ENCODE data around the gene UBE2C. TPM values are rescaled to one million over a fixed set of nuclear protein-coding genes. Genes with fewer than 3 reads are reported as not detected.

The UBE2C gene
- total RNA-seq, 1 experiment from 2014 or later, result 268 TPM

DNA sequence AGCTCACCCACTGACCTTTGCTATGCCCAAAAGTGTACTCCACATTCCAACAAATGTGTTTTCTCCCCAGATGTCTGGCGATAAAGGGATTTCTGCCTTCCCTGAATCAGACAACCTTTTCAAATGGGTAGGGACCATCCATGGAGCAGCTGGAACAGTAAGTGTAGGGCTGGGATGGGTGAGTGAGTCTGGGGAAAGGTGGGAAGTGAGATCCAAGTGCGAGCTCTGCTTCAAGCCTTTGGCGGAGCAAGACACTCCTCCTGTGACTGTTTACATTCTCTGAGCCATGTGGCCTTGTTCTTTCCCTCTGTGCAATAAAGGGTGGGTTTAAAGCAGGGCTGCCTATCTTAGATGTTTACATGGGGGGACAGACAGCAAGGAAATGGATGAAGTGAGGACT lies 1.9 kb downstream of the UBE2C start:
- Histone ChIP-seq H3T11ph (ENCODE audit: low read length) (no peak overlapping the region), H3K9ac (ENCODE audit: extremely low read depth, insufficient read length, low read length) (no peak overlapping the region), H2BK12ac (ENCODE audit: insufficient read length, low read depth, low read length) (no peak overlapping the region), H2BK20ac (ENCODE audit: low read depth, low read length, poor library complexity, severe bottlenecking) (no peak overlapping the region), H3K79me2 (ENCODE audit: insufficient read depth, low read length) (peaks cover 10% of the 10 kb centered on the region; the same call in 1 of the 2 replicates), H3K4me1 (ENCODE audit: insufficient read depth, low read length) (no peaks in the 10 kb centered on the region), H4K5ac (ENCODE audit: insufficient read length, low read depth, low read length) (no peak overlapping the region), H3K9me3 (ENCODE audit: control insufficient read depth, low read depth, low read length) (no peaks in the 10 kb centered on the region), H3K4me2 (ENCODE audit: insufficient read depth, insufficient read length, low read length) (no peak overlapping the region), H2AFZ (ENCODE audit: low read length) (no peak overlapping the region), H3K14ac (ENCODE audit: insufficient read depth, low read length) (no peak overlapping the region), H3K23me2 (ENCODE audit: insufficient read length, low read depth, low read length, poor library complexity, severe bottlenecking) (peaks cover 7% of the 10 kb centered on the region), H3K27me3 (ENCODE audit: insufficient read depth, low read length) (no peaks in the 10 kb centered on the region), H2BK15ac (ENCODE audit: low read depth, low read length) (no peak overlapping the region), H3K27ac (ENCODE audit: insufficient read length, low read depth, low read length) (no peak overlapping the region), H4K91ac (ENCODE audit: insufficient read length, low read depth, low read length) (no peak overlapping the region), H4K20me1 (ENCODE audit: control insufficient read depth, insufficient read depth, insufficient read length) (no peaks in the 10 kb centered on the region), H2AK5ac (ENCODE audit: insufficient read length, low read length) (no peak overlapping the region), H3K56ac (ENCODE audit: insufficient read length, low read depth, low read length) (no peak overlapping the region), H3K23ac (ENCODE audit: insufficient read length, low read depth, low read length) (no peak overlapping the region), H3K79me1 (ENCODE audit: insufficient read depth, low read depth, low read length, poor library complexity, severe bottlenecking) (peaks cover 3% of the 10 kb centered on the region), H4K8ac (replicated peaks; ENCODE audit: insufficient read length, low read depth, low read length) (no peak overlapping the region), H2BK120ac (ENCODE audit: low read depth, low read length, poor library complexity, severe bottlenecking) (no peak overlapping the region), H2BK5ac (ENCODE audit: insufficient read length, low read length) (no peak overlapping the region), H3K18ac (ENCODE audit: insufficient read length, low read depth, low read length) (no peak overlapping the region), H3K4ac (ENCODE audit: low read depth, low read length) (no peak overlapping the region)
- no peak for DNase-seq
- H3K36me3 Mint-ChIP-seq (ENCODE audit: insufficient read depth in 1 of 3, low read depth in 3 of 3), result peaks cover 42 to 65% (median 60%) of the 10 kb centered on the region in 3 experiments
- WGBS (ENCODE audit: extremely low coverage, insufficient read length, low lambda C conversion rate), result no CpG with 5 or more reads among the region's 3 CpGs
- H3K9me3 Mint-ChIP-seq, result peaks cover 0 to 3% of the 10 kb centered on the region in 2 experiments; a peak in 2 of 5 replicates
- 0 out of 7 replicates have a peak overlapping the region, but pooled peaks of 1 of the 3 experiments have one; percentile 70 for H3K27ac Mint-ChIP-seq
- peaks cover 16 to 19% of the 10 kb centered on the region in 2 experiments for H3K4me1 Mint-ChIP-seq
- H3K4me3 Mint-ChIP-seq, result peak overlapping the region; percentile 17 to 51; a peak in 3 of 5 replicates
- TF ChIP-seq, protein P1, sequence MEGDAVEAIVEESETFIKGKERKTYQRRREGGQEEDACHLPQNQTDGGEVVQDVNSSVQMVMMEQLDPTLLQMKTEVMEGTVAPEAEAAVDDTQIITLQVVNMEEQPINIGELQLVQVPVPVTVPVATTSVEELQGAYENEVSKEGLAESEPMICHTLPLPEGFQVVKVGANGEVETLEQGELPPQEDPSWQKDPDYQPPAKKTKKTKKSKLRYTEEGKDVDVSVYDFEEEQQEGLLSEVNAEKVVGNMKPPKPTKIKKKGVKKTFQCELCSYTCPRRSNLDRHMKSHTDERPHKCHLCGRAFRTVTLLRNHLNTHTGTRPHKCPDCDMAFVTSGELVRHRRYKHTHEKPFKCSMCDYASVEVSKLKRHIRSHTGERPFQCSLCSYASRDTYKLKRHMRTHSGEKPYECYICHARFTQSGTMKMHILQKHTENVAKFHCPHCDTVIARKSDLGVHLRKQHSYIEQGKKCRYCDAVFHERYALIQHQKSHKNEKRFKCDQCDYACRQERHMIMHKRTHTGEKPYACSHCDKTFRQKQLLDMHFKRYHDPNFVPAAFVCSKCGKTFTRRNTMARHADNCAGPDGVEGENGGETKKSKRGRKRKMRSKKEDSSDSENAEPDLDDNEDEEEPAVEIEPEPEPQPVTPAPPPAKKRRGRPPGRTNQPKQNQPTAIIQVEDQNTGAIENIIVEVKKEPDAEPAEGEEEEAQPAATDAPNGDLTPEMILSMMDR (conservative IDR thresholded peaks at IDR 0.05), result no peak
- no peaks in the 10 kb centered on the region for H3K27me3 Mint-ChIP-seq (ENCODE audit: low read depth)
